ENCODE measurements around the gene PRDM16. TPM values are rescaled to one million over a fixed set of nuclear protein-coding genes. Genes with fewer than 3 reads are reported as not detected.

PRDM16 gene
- total RNA-seq, 4 donors from 2014 or later: 0.26 to 7.7 (median 0.35) TPM; not detected in 1

DNA sequence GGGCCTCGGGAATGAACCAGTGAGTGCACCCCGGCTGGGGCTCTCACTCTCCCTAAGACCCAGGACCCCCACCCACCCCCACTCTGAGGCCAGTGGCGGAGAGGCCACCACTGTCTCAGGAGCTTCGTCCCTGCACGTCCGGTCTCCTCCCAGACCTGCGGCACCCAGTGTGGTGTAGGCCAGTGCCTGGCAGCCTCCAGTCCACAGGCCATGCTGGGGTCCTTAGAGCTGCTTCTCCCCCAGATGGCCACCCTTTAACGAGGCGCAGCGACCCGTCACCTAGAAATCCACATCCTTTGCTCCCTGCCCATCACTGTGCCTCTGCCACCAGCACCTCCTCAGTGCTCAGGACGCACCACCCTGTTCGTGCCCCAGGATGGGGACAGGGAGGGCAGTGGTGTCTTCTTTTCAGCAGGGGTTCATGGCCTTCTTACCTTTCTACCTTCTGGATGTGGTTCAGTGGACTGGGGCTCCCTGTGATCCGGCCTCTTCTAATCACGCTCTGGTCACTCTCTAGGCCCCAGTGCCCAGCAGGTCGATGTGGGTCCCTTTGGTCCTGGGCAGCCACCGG lies 253.5 kb downstream of the PRDM16 start:
- TF ChIP-seq, protein P1, sequence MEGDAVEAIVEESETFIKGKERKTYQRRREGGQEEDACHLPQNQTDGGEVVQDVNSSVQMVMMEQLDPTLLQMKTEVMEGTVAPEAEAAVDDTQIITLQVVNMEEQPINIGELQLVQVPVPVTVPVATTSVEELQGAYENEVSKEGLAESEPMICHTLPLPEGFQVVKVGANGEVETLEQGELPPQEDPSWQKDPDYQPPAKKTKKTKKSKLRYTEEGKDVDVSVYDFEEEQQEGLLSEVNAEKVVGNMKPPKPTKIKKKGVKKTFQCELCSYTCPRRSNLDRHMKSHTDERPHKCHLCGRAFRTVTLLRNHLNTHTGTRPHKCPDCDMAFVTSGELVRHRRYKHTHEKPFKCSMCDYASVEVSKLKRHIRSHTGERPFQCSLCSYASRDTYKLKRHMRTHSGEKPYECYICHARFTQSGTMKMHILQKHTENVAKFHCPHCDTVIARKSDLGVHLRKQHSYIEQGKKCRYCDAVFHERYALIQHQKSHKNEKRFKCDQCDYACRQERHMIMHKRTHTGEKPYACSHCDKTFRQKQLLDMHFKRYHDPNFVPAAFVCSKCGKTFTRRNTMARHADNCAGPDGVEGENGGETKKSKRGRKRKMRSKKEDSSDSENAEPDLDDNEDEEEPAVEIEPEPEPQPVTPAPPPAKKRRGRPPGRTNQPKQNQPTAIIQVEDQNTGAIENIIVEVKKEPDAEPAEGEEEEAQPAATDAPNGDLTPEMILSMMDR (IDR thresholded peaks at IDR 0.05): no peak
- TF ChIP-seq POLR2A (IDR thresholded peaks at IDR 0.05): no peak
- Histone ChIP-seq H3K27me3 (no peaks in the 10 kb centered on the region), H3K36me3 (no peaks in the 10 kb centered on the region), H3K27ac (no peak overlapping the region), H3K4me1 (peaks cover 0 to 12% of the 10 kb centered on the region in 2 donors), H3K9me3 (no peaks in the 10 kb centered on the region), H3K4me3 (no peak overlapping the region)
- intact Hi-C loops (cut with DNase I; ENCODE audit: low total_unique reads): no loop called here
- DNase-seq: no peak

DNA sequence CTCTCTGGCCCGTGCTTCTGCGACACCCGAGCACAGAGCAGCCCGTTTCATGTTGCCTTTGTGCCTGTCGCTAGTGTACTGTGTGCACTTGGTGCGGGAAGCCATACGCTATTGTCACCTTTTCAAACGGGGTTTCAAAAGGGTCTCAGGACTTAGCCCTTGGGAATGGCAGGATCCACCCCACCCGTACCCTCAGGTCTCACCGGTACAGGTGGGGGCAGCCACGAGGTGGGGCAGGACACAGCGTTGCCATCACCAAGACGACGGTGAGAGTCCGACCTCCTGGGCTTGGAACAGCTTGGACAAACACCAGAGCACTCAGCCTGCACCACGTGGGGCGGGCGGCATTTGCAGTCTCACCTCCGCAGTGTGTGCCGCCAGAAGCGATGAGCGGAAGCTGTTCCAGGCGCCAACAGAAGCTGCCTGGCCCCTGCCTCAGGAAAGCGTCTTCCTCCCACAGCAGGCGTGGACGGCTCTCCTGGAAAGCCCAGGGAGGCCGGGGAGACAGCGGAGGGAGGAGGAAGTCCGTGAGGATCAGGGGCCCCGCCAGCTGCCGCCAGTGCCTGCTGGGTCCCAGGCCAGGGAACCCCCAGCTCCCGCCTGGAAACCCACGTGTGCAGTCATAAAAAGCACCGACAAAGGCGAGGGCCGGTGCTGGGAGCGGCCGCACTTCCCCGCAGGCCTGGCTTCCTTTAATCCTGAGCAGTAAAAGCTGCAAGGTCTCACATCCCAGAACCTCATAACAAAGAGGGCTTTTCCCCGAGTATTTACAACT lies 254.2 kb downstream of the PRDM16 start:
- Histone ChIP-seq H3K4me1 (peaks cover 0 to 12% of the 10 kb centered on the region in 2 donors), H3K36me3 (no peaks in the 10 kb centered on the region), H3K27ac (no peak overlapping the region), H3K9me3 (no peaks in the 10 kb centered on the region), H3K4me3 (no peak overlapping the region), H3K27me3 (no peaks in the 10 kb centered on the region)
- DNase-seq: no peak
- intact Hi-C loops (cut with DNase I; ENCODE audit: low total_unique reads): no loop called here
- TF ChIP-seq POLR2A (IDR thresholded peaks at IDR 0.05): no peak
- TF ChIP-seq, protein P1 (IDR thresholded peaks at IDR 0.05): no peak

DNA sequence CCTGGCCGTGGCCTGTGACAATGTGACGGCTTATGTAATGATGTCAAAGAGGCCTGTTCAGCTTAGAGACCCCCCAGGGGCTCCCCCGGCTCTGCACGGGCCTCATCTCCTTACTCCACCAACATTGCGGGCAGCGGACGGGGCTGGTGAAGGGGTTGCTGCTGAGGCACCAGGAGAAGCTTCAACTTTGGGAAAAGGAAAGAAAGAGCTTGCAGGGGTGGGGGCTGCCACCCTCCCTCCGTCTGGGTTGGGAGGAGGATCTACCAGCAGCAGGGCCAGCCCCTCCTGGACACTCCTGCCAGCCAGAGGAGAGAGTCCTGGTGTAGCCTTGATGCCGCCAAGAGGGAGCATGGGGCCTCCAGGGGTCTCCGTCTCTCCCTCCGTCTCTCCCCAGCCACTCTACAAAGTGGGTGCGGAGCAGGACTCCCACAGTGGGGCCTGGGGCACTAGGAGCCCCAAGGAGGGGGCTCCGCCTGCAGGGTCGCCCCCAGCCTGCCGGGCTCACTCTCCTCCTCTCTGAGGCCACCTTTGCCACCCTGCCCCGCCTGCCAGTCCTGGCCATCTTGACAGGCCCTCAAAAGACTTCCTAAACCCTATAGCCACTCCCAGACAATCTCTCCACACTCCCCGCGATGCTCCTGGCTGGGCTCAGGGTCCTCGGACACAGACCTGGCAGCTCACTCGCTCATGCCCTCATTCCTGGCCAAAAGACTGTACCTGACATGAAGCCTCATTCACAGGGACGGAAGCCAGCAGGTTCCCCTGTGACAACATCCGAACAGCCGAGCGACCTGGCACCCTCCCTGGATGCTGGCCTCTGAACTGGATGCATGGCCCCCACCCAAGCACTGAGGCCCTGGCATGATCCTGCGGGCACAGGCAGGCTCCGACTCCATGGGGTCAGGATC lies 255.0 kb downstream of the PRDM16 start:
- no peaks in the 10 kb centered on the region for H3K27me3 ChIP-seq
- no peaks in the 10 kb centered on the region for H3K9me3 ChIP-seq
- H3K27ac ChIP-seq: no peak overlapping the region
- H3K4me1 ChIP-seq: peaks cover 0 to 12% of the 10 kb centered on the region in 2 donors
- no peak overlapping the region for H3K4me3 ChIP-seq
- TF ChIP-seq, protein P1 (IDR thresholded peaks at IDR 0.05): no peak
- no peak for TF ChIP-seq POLR2A (IDR thresholded peaks at IDR 0.05)
- H3K36me3 ChIP-seq: no peaks in the 10 kb centered on the region
- DNase-seq: no peak
- intact Hi-C loops (cut with DNase I; ENCODE audit: low total_unique reads): no loop called here

DNA sequence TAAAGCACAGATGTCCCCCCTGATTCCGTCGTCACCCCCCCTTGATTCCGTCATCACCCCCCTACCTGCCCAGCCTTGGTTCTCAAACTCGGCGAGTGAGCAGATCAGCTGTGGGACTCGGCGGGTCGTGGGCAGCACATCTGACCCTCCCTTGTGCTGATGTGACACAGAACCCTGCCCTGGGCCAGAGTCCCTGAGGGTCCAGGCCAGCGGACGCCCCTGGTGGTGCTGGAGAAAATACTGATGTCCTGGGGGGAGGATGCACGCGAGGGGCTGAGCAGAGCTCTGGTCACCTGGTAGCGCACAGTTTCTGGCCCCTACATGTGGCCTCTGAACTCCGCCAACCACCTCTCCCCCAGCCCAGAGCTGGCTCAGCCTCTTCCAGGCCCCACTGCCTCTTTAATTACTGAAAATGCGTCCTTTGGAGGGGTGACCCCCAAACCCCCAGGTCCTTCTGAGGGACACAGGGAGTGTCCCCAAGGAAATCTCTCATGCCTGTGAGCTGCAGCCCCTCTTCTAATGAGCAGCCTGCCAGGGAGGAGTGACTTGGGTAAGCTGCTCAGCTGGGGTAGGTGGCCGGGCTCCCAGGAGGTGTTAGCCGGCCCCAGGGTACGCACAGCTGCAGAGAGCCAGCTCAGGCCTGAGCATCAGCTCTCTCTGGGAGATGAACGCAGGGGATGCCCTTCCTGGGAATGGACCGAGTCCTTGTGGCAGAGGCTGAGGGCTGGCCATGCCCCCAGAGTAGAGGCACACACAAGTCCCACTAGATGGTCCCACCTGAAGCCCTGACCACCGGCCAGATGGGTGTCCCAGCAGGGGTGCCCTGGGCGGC lies 255.9 kb downstream of the PRDM16 start:
- Histone ChIP-seq H3K4me1 (peaks cover 0 to 12% of the 10 kb centered on the region in 2 donors), H3K9me3 (no peaks in the 10 kb centered on the region), H3K27me3 (no peaks in the 10 kb centered on the region), H3K27ac (no peak overlapping the region), H3K36me3 (no peaks in the 10 kb centered on the region), H3K4me3 (no peak overlapping the region)
- no peak for DNase-seq
- TF ChIP-seq POLR2A (IDR thresholded peaks at IDR 0.05): no peak
- TF ChIP-seq, protein P1 (IDR thresholded peaks at IDR 0.05): no peak
- intact Hi-C loops (cut with DNase I; ENCODE audit: low total_unique reads): no loop called here

Measured in uterus (tissue), 4 donors.